ENCODE data around the gene CCDC9B. TPM values are rescaled to one million over a fixed set of nuclear protein-coding genes. Genes with fewer than 3 reads are reported as not detected.

The CCDC9B gene
- total RNA-seq, 2 experiments from 2014 or later = 1.4 to 2.3 TPM

DNA sequence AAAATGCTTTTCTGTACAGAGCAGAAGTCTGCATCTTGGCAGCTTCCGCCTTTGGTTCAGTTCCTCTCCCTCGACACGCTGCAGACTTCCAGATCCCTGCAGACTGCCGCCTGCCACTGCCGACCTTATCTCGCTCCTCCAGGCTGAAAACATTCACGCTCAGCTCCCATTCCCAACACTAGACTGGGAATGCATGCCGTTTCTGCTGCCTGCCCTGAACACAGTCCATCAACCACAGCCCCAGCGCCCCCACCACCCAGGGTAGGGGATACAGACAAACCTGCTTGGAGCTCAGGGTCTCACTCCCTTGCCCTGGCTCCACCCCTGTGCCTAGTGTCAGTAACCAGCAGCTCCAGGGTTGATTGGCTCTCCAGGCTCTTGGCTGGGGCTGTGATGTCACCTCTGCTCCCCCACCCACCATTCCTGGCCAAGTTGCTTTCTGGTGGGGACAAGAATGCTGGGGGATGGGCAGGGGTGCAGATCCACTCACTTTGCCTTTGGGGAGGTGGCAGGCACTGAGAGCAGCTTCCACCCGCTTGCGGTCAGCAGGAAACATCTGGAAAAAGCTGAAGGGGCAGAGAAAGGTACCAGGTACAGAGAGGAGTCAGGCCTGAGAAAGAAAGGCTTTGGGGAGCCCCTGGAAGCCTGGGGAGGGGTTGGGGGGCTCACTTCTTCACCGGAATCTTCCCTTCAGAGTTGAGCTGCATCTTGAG, 39.1 kb downstream of the CCDC9B start:
- TF ChIP-seq, protein P1, sequence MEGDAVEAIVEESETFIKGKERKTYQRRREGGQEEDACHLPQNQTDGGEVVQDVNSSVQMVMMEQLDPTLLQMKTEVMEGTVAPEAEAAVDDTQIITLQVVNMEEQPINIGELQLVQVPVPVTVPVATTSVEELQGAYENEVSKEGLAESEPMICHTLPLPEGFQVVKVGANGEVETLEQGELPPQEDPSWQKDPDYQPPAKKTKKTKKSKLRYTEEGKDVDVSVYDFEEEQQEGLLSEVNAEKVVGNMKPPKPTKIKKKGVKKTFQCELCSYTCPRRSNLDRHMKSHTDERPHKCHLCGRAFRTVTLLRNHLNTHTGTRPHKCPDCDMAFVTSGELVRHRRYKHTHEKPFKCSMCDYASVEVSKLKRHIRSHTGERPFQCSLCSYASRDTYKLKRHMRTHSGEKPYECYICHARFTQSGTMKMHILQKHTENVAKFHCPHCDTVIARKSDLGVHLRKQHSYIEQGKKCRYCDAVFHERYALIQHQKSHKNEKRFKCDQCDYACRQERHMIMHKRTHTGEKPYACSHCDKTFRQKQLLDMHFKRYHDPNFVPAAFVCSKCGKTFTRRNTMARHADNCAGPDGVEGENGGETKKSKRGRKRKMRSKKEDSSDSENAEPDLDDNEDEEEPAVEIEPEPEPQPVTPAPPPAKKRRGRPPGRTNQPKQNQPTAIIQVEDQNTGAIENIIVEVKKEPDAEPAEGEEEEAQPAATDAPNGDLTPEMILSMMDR (IDR thresholded peaks at IDR 0.05) = no peak
- peaks cover 19% of the 10 kb centered on the region for H3K4me1 Mint-ChIP-seq (ENCODE audit: low read depth)
- no peaks in the 10 kb centered on the region for H3K27me3 Mint-ChIP-seq
- H3K27ac Mint-ChIP-seq = no peak overlapping the region
- DNase-seq (no peak), ATAC-seq (no peak)
- no peak overlapping the region for H3K4me3 Mint-ChIP-seq
- intact Hi-C loops (cut with micrococcal nuclease) = no loop called here
- H3K9me3 Mint-ChIP-seq = peaks cover 1% of the 10 kb centered on the region
- POLR2A ChIA-PET = interaction anchor here (0.7 to 0.9 kb wide), 2 partner anchors 9 to 16 kb away, joined by 3 read pairs; no protein-coding TSS in a partner anchor
- CTCF ChIA-PET = interaction anchor here (1.4 to 23.8 kb wide), 4 partner anchors 8 to 28 kb away, joined by 3 to 595 read pairs (median 8); partner anchors contain the start of gene INAFM2
- H3K36me3 Mint-ChIP-seq (ENCODE audit: low read depth) = peaks cover 42% of the 10 kb centered on the region

DNA sequence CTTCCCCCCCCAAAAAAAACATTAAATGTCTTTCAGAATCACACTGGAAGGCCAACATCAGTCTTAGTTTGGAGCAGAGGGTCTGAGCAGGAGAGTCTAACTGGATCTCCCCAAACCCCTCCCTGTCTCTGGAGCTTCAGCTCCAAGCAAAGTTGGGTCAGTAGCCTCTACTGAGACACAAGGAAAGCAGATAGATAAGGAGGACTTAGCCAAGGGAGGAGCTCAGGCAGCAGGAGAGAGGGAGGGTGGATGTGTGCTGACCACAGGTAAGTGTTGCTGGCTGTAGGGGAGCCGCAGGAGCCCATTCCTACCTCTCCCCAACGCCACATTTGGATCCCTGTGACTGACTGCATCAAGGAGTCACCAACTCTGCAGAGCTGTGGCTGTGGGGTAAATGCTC, 40.0 kb downstream of the CCDC9B start:
- ATAC-seq (no peak), DNase-seq (no peak)
- ChIA-PET CTCF (interaction anchor here (1.4 to 23.8 kb wide), 4 partner anchors 9 to 27 kb away, joined by 3 to 595 read pairs (median 8); partner anchors contain the start of gene INAFM2), POLR2A (interaction anchor here (0.7 kb wide), 1 partner anchor 15 kb away, joined by 3 read pairs; no protein-coding TSS in a partner anchor)
- H3K4me3 Mint-ChIP-seq = no peak overlapping the region
- TF ChIP-seq, protein P1 (IDR thresholded peaks at IDR 0.05) = no peak
- intact Hi-C loops (cut with micrococcal nuclease) = no loop called here
- peaks cover 1% of the 10 kb centered on the region for H3K9me3 Mint-ChIP-seq
- H3K4me1 Mint-ChIP-seq (ENCODE audit: low read depth) = peaks cover 12% of the 10 kb centered on the region
- H3K27me3 Mint-ChIP-seq = no peaks in the 10 kb centered on the region
- peaks cover 42% of the 10 kb centered on the region for H3K36me3 Mint-ChIP-seq (ENCODE audit: low read depth)
- no peak overlapping the region for H3K27ac Mint-ChIP-seq

DNA sequence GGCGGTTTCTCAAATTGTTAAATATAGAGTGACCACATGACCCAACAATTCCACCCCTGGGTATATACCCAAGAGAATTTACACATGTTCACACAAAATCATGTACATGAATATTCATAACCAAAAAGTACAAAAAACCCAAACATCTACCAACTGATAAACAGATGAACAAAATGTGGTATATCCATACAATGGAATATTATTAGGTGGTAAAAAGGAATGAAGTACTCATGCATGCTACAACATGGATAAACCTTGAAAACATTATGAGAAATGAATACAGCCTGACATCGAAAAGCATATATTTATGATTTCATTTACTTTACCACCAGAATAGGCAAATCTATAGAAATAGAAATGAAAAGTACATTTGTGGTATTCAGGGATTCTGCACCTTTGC, 40.4 kb downstream of the CCDC9B start:
- Mint-ChIP-seq H3K4me1 (ENCODE audit: low read depth) (peaks cover 12% of the 10 kb centered on the region), H3K4me3 (no peak overlapping the region), H3K27me3 (no peaks in the 10 kb centered on the region), H3K36me3 (ENCODE audit: low read depth) (peaks cover 42% of the 10 kb centered on the region), H3K27ac (no peak overlapping the region), H3K9me3 (peaks cover 1% of the 10 kb centered on the region)
- DNase-seq (no peak), ATAC-seq (no peak)
- ChIA-PET POLR2A (no interaction called here), CTCF (interaction anchor here (1.4 to 23.8 kb wide), 3 partner anchors 10 to 27 kb away, joined by 3 to 595 read pairs (median 11); partner anchors contain the start of gene INAFM2)
- intact Hi-C loops (cut with micrococcal nuclease) = no loop called here
- TF ChIP-seq, protein P1 (IDR thresholded peaks at IDR 0.05) = no peak

DNA sequence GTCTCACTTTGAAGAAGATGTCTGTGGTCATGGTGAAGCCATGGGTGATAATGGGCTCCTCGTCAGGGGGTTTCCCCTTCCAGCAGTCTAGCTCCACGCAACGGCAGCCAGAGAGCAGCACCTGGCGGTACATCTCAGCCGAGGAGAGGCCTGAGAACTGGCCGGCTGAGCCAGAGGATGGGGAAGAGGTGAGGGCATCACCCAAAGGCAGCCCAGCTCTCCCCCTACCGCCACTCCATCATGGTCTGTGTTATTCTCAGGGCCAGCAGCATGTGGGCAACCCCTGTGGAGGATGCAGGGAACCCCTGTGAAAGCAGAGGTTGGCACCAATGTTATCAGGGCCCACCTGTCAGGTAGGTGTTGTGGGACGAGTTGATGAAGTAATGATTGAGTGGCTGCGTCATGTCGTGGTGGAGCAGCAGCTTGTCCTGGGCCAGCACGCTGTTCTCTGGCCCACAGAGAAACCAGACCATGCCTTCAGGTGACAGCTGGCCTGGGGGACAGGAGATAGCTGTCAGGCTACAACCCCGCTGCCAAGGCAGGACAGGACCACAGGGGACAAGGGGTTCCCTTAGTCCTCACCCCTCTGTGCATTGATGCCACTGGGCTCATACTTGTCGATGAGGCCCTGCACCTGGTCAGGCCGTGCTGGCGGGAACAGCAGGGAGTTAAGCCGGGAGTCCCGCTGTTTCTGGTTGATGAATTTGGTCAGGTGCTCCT, 42.4 kb downstream of the CCDC9B start:
- Mint-ChIP-seq H3K4me1 (ENCODE audit: low read depth) (no peaks in the 10 kb centered on the region), H3K27me3 (no peaks in the 10 kb centered on the region), H3K4me3 (no peak overlapping the region), H3K27ac (no peak overlapping the region), H3K9me3 (peaks cover 1% of the 10 kb centered on the region), H3K36me3 (ENCODE audit: low read depth) (peaks cover 39% of the 10 kb centered on the region)
- TF ChIP-seq, protein P1 (IDR thresholded peaks at IDR 0.05) = no peak
- POLR2A ChIA-PET = interaction anchor here (2.6 kb wide), 1 partner anchor 10 kb away, joined by 9 read pairs; the partner anchor contains the start of gene PLCB2
- DNase-seq (no peak), ATAC-seq (no peak)
- CTCF ChIA-PET = interaction anchor here (0.7 to 2.1 kb wide), 6 partner anchors 9 to 123 kb away, joined by 3 to 8 read pairs (median 4); no protein-coding TSS in a partner anchor
- intact Hi-C loops (cut with micrococcal nuclease) = no loop called here

Measured in activated CD8-positive, alpha-beta T cell treated with anti-CD3 and anti-CD28 coated beads for 36 hours (primary cell).